Measurements from ENCODE around the gene SHC4. TPM values are rescaled to one million over a fixed set of nuclear protein-coding genes. Genes with fewer than 3 reads are reported as not detected.

Gene SHC4
- polyA plus RNA-seq, 1 of the 3 experiments (the other 2 are of a cell fraction), result 1.6 TPM

DNA sequence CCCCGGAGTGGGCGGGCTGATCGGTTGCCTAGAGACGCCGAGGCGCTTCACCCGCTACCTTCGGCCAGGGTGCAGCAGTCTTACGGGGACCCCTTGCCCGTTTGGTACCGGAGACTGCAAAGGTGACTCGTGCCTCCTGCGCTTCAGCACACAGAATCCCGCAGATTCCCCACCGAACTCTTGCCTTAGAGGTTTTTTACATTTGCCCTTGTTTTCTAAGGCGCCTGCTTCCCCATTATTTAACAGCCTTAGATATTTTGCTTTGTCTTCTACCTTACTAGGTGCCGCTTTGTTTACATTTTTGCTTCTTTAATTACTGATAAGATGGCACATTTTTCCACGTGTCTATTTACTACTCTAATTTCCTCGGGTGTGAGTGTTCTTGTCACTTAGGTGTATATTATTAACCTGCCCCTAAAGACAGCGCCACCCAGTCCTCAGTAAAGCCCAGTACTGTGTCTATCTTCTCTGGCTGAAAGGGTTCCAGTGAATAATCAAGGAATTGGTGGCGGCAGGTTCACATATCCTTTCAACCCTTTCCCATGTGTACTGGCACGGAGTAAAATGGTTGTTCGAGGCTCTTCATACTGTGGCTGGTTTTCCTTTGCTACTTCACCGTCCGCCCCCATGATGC is 152.3 kb downstream of the SHC4 start (continued):
- TF ChIP-seq, protein P1, sequence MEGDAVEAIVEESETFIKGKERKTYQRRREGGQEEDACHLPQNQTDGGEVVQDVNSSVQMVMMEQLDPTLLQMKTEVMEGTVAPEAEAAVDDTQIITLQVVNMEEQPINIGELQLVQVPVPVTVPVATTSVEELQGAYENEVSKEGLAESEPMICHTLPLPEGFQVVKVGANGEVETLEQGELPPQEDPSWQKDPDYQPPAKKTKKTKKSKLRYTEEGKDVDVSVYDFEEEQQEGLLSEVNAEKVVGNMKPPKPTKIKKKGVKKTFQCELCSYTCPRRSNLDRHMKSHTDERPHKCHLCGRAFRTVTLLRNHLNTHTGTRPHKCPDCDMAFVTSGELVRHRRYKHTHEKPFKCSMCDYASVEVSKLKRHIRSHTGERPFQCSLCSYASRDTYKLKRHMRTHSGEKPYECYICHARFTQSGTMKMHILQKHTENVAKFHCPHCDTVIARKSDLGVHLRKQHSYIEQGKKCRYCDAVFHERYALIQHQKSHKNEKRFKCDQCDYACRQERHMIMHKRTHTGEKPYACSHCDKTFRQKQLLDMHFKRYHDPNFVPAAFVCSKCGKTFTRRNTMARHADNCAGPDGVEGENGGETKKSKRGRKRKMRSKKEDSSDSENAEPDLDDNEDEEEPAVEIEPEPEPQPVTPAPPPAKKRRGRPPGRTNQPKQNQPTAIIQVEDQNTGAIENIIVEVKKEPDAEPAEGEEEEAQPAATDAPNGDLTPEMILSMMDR (IDR thresholded peaks at IDR 0.05), result peak; percentile 40
- no peak for TF ChIP-seq FOXM1 (IDR thresholded peaks at IDR 0.05; ENCODE audit: low read depth)
- TF ChIP-seq, protein P2, sequence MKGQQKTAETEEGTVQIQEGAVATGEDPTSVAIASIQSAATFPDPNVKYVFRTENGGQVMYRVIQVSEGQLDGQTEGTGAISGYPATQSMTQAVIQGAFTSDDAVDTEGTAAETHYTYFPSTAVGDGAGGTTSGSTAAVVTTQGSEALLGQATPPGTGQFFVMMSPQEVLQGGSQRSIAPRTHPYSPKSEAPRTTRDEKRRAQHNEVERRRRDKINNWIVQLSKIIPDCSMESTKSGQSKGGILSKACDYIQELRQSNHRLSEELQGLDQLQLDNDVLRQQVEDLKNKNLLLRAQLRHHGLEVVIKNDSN (IDR thresholded peaks at IDR 0.05; ENCODE audit: borderline replicate concordance, low read depth), result no peak

DNA sequence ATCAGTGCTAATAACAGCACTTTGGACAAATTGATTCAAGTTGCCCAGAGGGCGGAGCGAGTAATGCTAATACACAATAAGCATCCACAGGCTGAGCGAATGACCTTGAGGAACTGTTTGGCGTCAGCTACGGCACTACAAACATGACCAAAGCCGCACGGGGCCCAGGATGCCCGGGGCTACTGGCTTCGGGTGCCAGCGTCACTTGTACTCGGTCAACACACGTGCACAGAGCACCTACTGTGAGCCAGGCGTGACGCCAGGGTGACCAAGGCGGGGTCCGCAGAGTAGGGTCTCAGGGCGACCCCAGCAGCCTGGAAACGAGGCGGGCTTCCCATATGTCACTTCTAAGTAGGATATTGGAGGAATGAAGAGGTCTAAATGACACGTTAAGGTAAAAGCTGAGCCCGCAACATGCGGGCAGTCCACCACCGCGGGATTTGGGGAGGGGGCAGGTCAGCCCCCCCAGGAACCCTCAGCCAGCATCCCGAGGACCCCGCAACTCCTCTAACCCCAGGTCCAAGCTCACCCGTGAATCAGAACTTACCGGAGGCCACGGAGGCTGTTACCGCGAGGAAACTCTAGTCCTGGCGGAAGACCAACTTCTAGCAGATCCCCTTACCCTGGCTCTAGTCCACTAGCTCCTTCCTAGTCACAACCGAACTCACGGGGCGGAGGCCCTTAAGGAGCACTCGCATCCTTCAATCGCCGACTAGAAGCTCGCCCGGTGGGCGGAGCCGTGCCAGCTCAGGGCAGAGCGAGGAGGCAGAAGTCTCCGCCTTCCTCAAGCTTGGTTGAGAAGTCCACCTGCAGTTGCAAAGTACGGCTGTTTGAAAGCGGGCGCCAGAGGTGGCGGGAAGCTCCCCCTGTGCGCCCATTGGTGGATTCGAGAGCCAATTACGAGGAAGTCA is 153.1 kb downstream of the SHC4 start, which contains the start of gene CEP152:
Gene CEP152 (minus strand): TSS at position 656 of the 911 bp plus-strand sequence. CDS start 5,420 bp downstream, outside the sequence.
- peak; percentile 90 for DNase-seq
- Histone ChIP-seq H3K36me3 (replicated peaks in 1 of 2; ENCODE audit: control insufficient read depth in 1 of 2, insufficient read depth in 2 of 2, low read length in 1 of 2) (no peaks in the 10 kb centered on the region), H3K4me3 (ENCODE audit: low read depth in 2 of 2, low read length in 1 of 2) (peak within 1 kb of the TSS; percentile 93 to 99), H3K27me3 (ENCODE audit: insufficient read depth) (no peaks in the 10 kb centered on the region), H3K4me1 (ENCODE audit: control insufficient read depth in 1 of 2, insufficient read depth in 2 of 2, low read depth in 1 of 2, low read length in 1 of 2) (peaks cover 8 to 9% of the 10 kb centered on the region in 2 experiments; a peak in 3 of 4 replicates), H3K9me2 (no peaks in the 10 kb centered on the region), H2AFZ (ENCODE audit: low read depth) (peak within 1 kb of the TSS; percentile 98), H3K27ac (ENCODE audit: low read depth in 2 of 2, low read length in 1 of 2) (peak within 1 kb of the TSS; percentile 36 to 74), H3K9ac (peak within 1 kb of the TSS; percentile 70), H3K4me2 (peak within 1 kb of the TSS; percentile 86), H3K79me2 (ENCODE audit: insufficient read depth) (peaks cover 48% of the 10 kb centered on the region), H3F3A (replicated peaks; ENCODE audit: insufficient read depth) (peaks cover 11% of the 10 kb centered on the region), H4K20me1 (ENCODE audit: insufficient read depth) (no peaks in the 10 kb centered on the region), H3K9me3 (no peaks in the 10 kb centered on the region)
- WGBS (ENCODE audit: low lambda C conversion rate), result 3% methylated on average over 28 of the region's 51 CpGs
- ChIA-PET POLR2A (interaction anchor here (0.8 to 1.3 kb wide), 3 partner anchors 13 to 165 kb away, joined by 3 to 8 read pairs (median 3); partner anchors contain the start of genes EID1 and FBN1), CTCF (interaction anchor here (0.6 to 2.6 kb wide), 8 partner anchors 9 to 1506 kb away, joined by 3 to 10 read pairs (median 4); no protein-coding TSS in a partner anchor)
- TF ChIP-seq, protein P2 (IDR thresholded peaks at IDR 0.05; ENCODE audit: borderline replicate concordance, low read depth), result no peak
- TF ChIP-seq SIN3A (IDR thresholded peaks at IDR 0.05; ENCODE audit: borderline replicate concordance, low read depth, low read length), result peak; percentile 80; the same call in 1 of the 2 replicates
- no peak for TF ChIP-seq TAF1 (IDR thresholded peaks at IDR 0.05; ENCODE audit: borderline replicate concordance, low read depth, low read length)
- TF ChIP-seq NFIC (IDR thresholded peaks at IDR 0.05; ENCODE audit: borderline replicate concordance), result peak; percentile 55; the same call in 1 of the 2 replicates
- TF ChIP-seq, protein P3, sequence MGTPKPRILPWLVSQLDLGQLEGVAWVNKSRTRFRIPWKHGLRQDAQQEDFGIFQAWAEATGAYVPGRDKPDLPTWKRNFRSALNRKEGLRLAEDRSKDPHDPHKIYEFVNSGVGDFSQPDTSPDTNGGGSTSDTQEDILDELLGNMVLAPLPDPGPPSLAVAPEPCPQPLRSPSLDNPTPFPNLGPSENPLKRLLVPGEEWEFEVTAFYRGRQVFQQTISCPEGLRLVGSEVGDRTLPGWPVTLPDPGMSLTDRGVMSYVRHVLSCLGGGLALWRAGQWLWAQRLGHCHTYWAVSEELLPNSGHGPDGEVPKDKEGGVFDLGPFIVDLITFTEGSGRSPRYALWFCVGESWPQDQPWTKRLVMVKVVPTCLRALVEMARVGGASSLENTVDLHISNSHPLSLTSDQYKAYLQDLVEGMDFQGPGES (IDR thresholded peaks at IDR 0.05; ENCODE audit: low read depth, low read length), result peak; percentile 77
- TF ChIP-seq ELF1 (IDR thresholded peaks at IDR 0.05), result peak; percentile 93
- 0 out of 2 replicates have a peak, but pooled peaks have one; percentile 52 for TF ChIP-seq YY1 (IDR thresholded peaks at IDR 0.05; ENCODE audit: low read depth)
- 0 out of 2 replicates have a peak, but pooled peaks have one; percentile 45 for TF ChIP-seq FOXM1 (IDR thresholded peaks at IDR 0.05; ENCODE audit: low read depth)
- TF ChIP-seq, protein P4, sequence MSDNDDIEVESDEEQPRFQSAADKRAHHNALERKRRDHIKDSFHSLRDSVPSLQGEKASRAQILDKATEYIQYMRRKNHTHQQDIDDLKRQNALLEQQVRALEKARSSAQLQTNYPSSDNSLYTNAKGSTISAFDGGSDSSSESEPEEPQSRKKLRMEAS (IDR thresholded peaks at IDR 0.05; ENCODE audit: low read depth), result peak; percentile 74
- TF ChIP-seq FOXJ3 (CRISPR knock-in tag; IDR thresholded peaks at IDR 0.05), result 0 out of 2 replicates have a peak, but pooled peaks have one; percentile 30
- TF ChIP-seq GABPA (IDR thresholded peaks at IDR 0.05; ENCODE audit: low read depth), result peak; percentile 49; the same call in 1 of the 2 replicates
- peak; percentile 36; the same call in 1 of the 2 replicates for TF ChIP-seq POLR2AphosphoS5 (IDR thresholded peaks at IDR 0.05; ENCODE audit: low read depth, low read length)
- peak; percentile 79 for TF ChIP-seq MXI1 (IDR thresholded peaks at IDR 0.05; ENCODE audit: low read depth, low read length)
- peak; percentile 19; the same call in 1 of the 2 replicates for TF ChIP-seq NRF1 (IDR thresholded peaks at IDR 0.05; ENCODE audit: low read depth, low read length)
- TF ChIP-seq, protein P5, sequence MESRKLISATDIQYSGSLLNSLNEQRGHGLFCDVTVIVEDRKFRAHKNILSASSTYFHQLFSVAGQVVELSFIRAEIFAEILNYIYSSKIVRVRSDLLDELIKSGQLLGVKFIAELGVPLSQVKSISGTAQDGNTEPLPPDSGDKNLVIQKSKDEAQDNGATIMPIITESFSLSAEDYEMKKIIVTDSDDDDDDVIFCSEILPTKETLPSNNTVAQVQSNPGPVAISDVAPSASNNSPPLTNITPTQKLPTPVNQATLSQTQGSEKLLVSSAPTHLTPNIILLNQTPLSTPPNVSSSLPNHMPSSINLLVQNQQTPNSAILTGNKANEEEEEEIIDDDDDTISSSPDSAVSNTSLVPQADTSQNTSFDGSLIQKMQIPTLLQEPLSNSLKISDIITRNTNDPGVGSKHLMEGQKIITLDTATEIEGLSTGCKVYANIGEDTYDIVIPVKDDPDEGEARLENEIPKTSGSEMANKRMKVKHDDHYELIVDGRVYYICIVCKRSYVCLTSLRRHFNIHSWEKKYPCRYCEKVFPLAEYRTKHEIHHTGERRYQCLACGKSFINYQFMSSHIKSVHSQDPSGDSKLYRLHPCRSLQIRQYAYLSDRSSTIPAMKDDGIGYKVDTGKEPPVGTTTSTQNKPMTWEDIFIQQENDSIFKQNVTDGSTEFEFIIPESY (IDR thresholded peaks at IDR 0.05; ENCODE audit: borderline replicate concordance, low read depth), result 0 out of 2 replicates have a peak, but pooled peaks have one; percentile 45
- peak; percentile 96 for TF ChIP-seq CHD2 (IDR thresholded peaks at IDR 0.05; ENCODE audit: low read length, partially characterized antibody)
- no peak for TF ChIP-seq JUND (IDR thresholded peaks at IDR 0.05)
- TF ChIP-seq, protein P6, sequence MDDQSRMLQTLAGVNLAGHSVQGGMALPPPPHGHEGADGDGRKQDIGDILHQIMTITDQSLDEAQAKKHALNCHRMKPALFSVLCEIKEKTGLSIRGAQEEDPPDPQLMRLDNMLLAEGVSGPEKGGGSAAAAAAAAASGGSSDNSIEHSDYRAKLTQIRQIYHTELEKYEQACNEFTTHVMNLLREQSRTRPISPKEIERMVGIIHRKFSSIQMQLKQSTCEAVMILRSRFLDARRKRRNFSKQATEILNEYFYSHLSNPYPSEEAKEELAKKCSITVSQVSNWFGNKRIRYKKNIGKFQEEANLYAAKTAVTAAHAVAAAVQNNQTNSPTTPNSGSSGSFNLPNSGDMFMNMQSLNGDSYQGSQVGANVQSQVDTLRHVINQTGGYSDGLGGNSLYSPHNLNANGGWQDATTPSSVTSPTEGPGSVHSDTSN (IDR thresholded peaks at IDR 0.05), result peak; percentile 99
- peak; percentile 30; the same call in 1 of the 2 replicates for TF ChIP-seq TCF12 (IDR thresholded peaks at IDR 0.05)
